GM18526 (cell line): ENCODE results near the gene TSHZ2.

Experiments used
- POLR2A ChIP-seq: IDR thresholded peaks from 3 replicates; pipeline ENCODE4 v1.6.1; 2011; ENCODE audit not compliant: insufficient read length; ENCODE audit errors: extremely low read depth

TSHZ2 gene

DNA sequence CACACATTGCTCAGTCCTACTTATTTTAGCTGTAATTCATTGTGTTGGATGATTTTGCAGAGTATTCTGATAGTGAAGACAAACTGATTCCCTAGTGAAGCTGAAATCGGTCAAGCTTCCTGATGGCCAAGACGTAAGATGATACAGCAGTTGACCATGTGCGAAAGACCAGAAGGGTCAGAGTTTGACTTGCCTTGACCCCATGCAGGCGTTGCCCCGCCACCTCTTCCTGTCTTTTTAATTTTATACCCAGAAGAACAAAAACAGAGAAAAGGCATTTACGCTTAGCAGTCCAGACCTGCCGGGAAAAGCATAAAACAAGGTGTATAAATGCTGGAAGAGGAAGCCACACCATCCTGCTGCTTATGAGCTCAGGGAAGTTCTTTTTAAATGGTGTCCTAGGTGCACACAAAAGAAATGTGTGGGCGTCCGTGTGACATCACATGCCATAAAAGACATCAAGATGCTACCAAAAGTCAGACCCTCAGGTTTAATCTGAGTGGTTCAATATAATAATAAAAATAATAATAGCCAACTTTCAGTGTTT, 32.2 kb downstream of the TSHZ2 start:
- TF ChIP-seq POLR2A = no peak

- no peak for TF ChIP-seq POLR2A
Measured at GRCh38 chr20:53009979-53010735, 38.0 kb downstream of the TSHZ2 start.

DNA sequence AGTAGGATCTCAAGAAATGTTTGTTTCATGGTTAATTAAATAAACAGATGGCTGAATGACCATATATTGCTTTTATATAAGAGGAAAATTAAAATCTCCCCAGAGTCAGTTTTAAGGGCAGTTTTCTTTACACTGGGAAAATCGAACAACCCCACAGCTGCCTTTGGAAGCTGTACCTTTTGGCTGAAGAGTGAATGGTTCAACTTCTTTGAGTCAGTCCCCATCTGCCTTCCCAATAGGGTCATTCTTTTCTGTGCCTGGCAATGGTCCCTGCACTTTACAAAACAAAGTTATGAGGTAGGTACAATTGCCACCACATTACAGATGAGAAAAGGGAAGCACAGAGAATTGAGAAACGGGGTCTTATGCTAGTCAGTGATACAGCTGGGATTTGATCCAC, 39.5 kb downstream of the TSHZ2 start:
- no peak for TF ChIP-seq POLR2A

DNA sequence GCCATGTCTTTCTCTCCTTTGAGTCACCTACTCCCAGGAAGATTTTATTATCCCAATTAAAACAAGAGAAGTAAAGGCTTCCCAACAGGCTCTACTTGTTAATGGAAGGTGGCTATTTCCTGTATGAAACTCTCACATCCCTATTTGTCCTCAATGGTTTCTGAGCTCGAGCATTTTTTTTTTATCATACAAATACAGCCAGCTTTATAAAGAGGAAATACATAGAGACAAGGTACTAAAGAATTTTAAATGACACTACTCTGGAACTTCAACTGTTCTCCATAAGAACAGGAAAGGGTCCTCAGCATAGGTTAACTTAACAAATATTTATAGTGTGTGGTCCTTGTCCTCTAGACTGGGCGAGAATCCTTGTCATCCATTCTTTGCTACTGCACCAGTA, 41.0 kb downstream of the TSHZ2 start:
- no peak for TF ChIP-seq POLR2A

DNA sequence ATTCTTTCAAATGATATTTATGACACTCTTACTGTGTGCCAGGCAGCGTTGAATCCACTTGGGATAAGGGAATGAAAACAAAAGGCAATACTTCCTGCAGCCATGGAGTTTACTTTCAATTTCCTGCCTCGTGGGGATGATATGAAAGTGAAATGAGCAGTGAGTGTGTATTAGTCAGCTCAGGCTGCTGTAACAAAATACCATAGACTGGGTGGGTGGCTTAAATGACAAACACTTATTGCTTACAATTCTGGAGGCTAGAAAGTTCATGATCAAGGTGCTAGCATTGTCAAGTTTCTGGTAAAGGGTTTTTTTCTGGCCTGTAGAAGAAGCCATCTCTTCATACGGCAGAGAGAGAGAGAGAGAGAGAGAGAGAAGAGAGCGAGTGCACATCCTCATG, 41.7 kb downstream of the TSHZ2 start:
- TF ChIP-seq POLR2A = no peak

DNA sequence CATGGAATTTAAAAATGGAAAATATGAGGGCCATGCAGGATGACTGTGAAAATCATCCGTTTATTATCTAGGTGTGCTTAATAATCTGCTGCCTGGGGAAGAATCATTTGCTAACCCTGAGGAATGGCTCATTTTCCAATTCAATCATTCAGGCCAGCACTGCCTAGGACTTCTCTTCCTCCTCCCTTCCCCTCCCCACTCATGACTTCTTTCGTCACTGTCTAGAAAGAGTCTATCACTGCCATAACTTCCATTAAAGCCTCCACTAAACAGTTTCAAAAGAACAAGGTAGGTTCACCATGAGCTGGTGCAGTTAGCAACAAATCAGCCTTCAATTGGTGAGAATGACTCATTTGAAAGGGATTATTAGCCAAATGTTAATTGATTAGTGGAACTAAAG, 43.9 kb downstream of the TSHZ2 start:
- no peak for TF ChIP-seq POLR2A

DNA sequence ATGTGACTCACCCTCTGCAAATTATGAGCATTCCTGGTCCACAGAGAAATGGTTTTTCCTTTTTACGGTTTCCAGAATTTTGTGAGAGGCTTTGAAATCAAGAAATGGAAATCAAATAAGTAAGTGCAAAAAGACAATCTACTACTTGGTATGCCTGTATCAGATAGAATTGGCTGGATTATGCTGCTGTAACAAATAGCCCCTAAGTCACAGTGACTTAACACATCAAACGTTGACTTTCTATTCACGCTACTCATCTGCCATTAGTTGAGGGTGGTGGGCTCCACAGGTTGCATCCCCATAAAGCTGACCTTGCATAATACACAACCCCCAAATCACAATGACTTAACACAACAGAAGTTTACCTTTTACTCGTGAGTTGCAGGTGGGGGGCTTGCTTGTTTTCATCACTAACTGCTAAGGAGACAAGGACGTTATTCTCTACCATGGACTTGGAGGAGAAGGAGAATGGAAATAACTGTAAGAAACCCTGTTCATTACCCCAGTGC, 44.4 kb downstream of the TSHZ2 start:
- no peak for TF ChIP-seq POLR2A

DNA sequence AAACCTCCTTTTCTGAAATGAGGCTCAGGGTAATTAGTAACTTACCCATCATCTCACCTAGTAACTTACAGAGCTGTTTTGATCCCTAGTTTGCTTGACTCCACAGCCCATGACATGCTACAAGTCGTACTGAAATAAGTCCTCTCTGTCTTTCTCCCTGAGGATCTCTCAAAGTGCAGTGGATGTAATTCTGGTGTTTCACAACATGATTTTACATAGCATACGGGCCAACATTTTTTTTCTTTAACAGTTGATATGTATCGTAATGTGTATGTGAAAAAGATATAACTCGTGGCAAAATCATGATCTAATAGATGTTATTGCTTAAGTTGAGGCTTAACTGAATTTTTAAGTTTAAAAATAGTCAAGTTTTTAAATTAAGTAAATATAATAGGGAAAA, 45.0 kb downstream of the TSHZ2 start:
- no peak for TF ChIP-seq POLR2A

GRCh38 chr20:53019464-53019863, 47.3 kb downstream of the TSHZ2 start:
- TF ChIP-seq POLR2A = no peak

- TF ChIP-seq POLR2A = no peak
Measured at GRCh38 chr20:53020376-53020775, 48.2 kb downstream of the TSHZ2 start.

DNA sequence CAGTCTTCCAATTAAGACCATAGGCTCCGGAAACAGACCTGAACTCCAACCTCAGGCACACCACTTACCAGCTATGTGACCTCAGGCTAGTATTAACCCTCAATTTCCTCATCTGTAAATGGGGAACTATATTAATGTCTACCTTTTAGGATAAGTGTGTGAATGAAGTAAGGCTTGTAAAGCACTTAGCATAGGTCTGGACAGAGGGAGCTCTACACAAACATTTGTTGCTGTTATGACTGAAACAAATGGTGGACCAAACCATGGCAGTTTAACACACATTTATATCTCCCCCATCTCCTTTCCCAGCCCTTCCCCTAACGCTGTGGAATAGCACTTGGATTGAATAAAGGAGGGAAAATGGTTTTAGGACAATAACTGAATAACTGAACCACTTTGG, 48.7 kb downstream of the TSHZ2 start:
- no peak for TF ChIP-seq POLR2A

DNA sequence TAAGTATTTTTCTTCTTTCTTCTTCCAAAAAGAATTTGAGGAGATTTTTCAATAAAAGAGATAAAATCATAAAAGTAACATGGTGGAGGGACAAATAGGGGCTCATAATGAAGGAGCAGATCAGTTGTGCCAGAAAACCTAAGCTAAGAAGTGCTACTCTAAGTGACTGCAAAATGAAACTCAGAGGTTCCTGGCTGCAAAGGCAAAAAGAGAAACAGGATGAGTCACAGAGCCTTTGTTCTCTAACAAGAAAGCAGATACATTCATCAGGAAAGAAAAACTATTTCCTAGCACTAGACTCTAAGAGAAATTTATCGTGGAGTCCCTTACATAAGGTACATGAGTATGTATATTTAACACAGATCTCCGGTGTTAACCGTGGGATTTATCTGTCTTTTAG, 49.8 kb downstream of the TSHZ2 start:
- no peak for TF ChIP-seq POLR2A

DNA sequence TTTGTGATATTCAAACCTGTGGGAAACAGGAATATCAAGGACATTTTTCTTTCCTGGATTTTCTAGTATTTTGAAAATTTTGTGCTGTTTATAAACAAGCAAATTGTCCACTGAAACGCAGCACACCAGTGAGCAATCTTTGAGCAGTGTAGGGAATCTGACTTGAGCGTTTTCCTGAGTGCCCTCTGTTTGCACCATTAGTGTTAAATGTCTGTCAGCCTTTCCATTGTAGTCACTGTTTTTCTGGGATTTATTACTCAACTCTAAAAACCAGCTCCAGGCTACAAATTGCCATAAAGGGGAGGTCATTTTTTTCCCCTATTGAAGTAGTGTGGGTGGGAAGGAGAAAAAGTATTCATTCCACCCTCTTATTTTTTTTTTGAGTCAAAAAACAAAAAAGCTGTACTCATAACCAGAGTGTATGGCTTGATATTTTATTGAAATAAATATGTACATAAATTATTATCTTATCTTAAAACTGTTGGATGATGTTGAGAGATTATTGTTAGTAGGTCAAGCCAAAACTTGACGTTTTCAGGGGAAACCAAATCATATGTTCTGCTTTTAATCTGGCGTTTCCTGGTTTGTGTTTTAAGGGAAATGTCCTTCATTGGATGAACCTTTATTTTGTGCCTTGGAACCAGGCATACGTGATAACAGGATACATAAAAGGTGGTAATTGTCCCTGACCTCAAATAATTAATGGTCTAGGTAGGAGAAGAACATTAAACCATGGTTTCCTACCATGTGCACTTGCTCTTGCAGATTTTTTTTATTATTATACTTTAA, 51.8 kb downstream of the TSHZ2 start:
- TF ChIP-seq POLR2A = no peak

- no peak for TF ChIP-seq POLR2A
Measured at GRCh38 chr20:53027089-53027488, 54.9 kb downstream of the TSHZ2 start.

DNA sequence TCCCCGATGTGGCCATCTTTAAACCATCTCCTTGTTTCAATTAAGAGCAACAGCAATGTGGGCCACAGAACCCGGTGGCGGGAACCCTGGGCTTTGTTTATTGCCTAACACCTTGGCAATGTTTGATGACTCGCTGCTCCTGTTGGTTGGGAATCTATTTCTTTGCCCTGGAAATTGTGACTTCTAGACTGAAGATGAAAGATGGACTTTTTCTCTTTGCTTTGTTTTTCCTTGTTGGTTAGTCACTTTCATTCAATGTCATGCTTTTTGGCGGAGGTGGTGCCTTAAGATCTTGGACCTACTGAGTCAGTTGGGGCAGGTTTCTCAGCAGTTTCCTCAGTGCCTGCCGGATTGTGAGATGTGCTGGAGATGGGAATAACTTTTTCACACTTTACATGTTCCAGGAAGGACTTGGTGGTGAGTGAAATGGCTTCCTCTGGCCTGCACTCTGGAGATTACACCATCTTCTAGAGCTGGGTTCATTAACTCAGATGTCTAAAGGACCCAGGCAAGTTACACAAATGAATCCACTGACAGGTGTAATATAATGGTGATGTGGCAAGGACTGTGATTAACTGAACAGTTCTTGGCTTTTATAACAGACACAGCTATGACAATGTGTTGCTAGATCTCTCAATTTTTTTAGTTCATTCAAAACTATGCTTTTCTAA, 56.3 kb downstream of the TSHZ2 start:
- no peak for TF ChIP-seq POLR2A
